GM19397 (cell line): ENCODE measurements around the gene OR51G2.

Experiments
- ATAC-seq: cut with Tn5 transposase; IDR thresholded peaks from one replicate; pipeline ENCODE4 v1.9.1; 2021; ENCODE audit warnings: mild to moderate bottlenecking, moderate library complexity; ENCODE audit not compliant: unreplicated experiment

OR51G2 gene

GRCh38 chr11:4865855-4866254, 53.3 kb downstream of the OR51G2 start:
- ATAC-seq = no peak

GRCh38 chr11:4863876-4864275, 55.3 kb downstream of the OR51G2 start:
- ATAC-seq = no peak
